ACC112 (cell line): Measurements from ENCODE around the gene AFAP1.
"Not testable (repeated sequence)": the region's sequence is repeated elsewhere in the genome, so short reads cannot be mapped to it uniquely, and the experiment has no call there.

Source experiments
- H2AFZ ChIP-seq: fragments of 200-600 bp; sonication (generic); one replicate; pipeline ENCODE4 v1.6.0; 2017; ENCODE audit warnings: antibody characterized with exemption, low read length; ENCODE audit not compliant: unreplicated experiment
- H3K27ac ChIP-seq: fragments of 200-600 bp; sonication (generic); 2 replicates; pipeline ENCODE4 v1.5.1; 2014; ENCODE audit warnings: low read depth, mild to moderate bottlenecking, antibody characterized with exemption, low read length, moderate library complexity
- H3K27me3 ChIP-seq: fragments of 200-600 bp; sonication (generic); 2 replicates; pipeline ENCODE4 v1.6.1; 2014; ENCODE audit warnings: mild to moderate bottlenecking, antibody characterized with exemption, low read length, moderate library complexity, mixed read lengths; ENCODE audit not compliant: insufficient read depth
- H3K36me3 ChIP-seq: fragments of 200-600 bp; sonication (generic); 2 replicates; pipeline ENCODE4 v1.6.1; 2016; ENCODE audit warnings: mild to moderate bottlenecking, antibody characterized with exemption, low read length, moderate library complexity, mixed read lengths; ENCODE audit not compliant: insufficient read depth
- H3K4me1 ChIP-seq: fragments of 200-600 bp; sonication (generic); one replicate; pipeline ENCODE4 v1.6.1; 2016; ENCODE audit warnings: low read length, mixed read lengths; ENCODE audit not compliant: insufficient read depth, unreplicated experiment, control insufficient read depth
- H3K4me3 ChIP-seq: fragments of 200-600 bp; sonication (generic); 2 replicates; pipeline ENCODE4 v1.5.1; 2014; ENCODE audit warnings: mild to moderate bottlenecking, low read depth, low read length
- H3K79me2 ChIP-seq: fragments of 200-600 bp; sonication (generic); one replicate; pipeline ENCODE4 v1.6.0; 2016; ENCODE audit warnings: low read length; ENCODE audit not compliant: control insufficient read depth, unreplicated experiment, insufficient read depth

AFAP1 gene

DNA sequence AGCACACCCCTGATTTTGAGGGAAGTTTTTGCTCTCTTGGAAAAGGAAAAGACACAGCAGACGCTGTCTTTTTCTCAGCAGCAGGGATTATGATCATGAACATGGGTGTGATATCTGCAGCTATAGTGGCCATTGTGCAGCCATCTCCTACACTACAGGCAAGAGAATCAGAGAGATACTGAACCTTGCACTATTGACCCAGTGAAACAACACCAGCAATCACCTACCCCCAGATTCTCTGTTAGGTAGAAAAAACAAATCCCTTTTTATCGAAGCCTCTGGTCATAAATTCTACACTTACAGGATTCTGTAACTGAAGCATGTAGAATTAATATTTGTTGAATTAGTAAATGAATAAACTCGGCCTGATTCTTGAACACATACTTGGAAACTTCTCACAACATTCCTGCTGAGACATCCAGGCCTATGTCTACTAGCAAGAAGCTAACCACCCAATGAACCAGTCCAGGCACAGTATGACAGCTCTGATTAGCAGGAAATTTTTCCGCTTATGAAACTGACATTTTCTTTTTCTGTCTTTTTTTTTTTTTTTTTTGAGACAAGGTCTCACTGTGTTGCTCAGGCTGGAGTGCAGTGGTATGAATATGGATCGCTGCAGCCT lies 5.0 kb upstream of the AFAP1 start:
- Histone ChIP-seq H2AFZ (no peak overlapping the region), H3K79me2 (no peaks in the 10 kb centered on the region), H3K27me3 (no peaks in the 10 kb centered on the region), H3K27ac (no peak overlapping the region), H3K4me3 (no peak overlapping the region), H3K36me3 (no peaks in the 10 kb centered on the region), H3K4me1 (peaks cover 21% of the 10 kb centered on the region)

DNA sequence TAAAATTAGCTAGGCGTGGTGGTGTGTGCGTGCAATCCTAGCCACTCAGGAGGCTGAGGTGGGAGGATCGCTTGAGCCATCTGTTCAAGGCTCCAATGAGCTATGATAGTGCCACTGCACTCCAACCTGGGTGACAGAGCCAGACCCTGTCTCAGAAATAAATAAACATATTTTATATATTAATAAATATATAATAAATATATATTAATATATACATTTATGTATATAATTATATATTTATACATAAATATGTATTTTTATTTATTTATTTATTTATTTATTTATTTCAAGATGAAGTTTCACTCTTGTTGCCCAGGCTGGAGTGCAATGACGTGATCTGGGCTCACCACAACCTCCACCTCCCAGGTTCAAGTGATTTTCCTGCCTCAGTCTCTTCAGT lies 4.0 kb upstream of the AFAP1 start:
- H3K36me3 ChIP-seq, H2AFZ ChIP-seq, H3K79me2 ChIP-seq, H3K27ac ChIP-seq, H3K27me3 ChIP-seq, H3K4me3 ChIP-seq: not testable (repeated sequence)
- H3K4me1 ChIP-seq = peaks cover 21% of the 10 kb centered on the region

DNA sequence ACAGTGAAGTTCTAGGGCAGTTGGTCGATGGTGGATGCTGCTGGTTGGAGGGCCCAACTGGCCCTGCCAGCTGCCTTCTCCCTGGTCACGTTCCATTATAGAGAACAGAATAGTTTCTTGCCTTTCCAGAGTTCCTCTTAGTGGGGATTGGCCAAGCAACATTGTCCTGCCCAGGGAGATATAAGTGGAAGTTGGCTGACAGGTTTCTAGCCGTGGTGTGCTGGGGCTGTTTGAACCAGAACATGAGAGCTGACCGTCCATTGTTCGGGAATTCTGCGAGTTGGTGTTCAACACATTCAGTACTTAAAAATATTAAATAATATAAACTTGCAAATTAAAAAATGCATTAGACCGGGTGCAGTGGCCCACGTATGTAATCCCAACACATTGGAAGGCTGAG lies 3.5 kb upstream of the AFAP1 start:
- Histone ChIP-seq H3K4me3 (no peak overlapping the region), H3K36me3 (no peaks in the 10 kb centered on the region), H3K27me3 (no peaks in the 10 kb centered on the region), H3K4me1 (peaks cover 21% of the 10 kb centered on the region), H3K79me2 (peaks cover 14% of the 10 kb centered on the region), H3K27ac (no peak overlapping the region), H2AFZ (no peak overlapping the region)

DNA sequence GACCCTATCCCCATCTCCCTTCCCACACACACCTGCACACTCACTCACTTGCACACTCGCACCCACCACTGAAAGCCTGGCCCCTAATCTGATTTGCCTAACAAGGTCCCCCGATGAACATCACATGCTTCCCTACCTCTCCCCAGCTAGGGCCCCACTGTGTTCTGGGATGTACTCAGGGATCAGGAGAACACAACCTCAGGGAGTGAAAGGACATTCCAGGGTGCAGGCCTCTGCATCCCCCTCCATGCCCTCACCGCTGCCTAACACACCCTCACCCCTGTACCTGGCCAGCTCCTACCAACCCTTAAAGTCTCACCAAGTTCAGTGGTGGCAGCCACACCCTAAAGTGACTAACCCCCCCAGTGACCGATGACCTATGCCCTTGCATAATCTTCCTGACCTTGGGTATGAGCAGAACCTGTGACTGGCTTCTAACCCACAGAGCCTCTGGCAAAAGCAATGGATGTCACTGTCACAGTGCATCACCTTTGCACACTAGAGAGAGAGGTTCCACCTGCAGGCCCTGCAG lies 2.4 kb upstream of the AFAP1 start:
- Histone ChIP-seq H3K4me1 (peaks cover 22% of the 10 kb centered on the region), H2AFZ (no peak overlapping the region), H3K27ac (no peak overlapping the region), H3K36me3 (no peaks in the 10 kb centered on the region), H3K27me3 (no peaks in the 10 kb centered on the region), H3K79me2 (peaks cover 26% of the 10 kb centered on the region), H3K4me3 (no peak overlapping the region)

DNA sequence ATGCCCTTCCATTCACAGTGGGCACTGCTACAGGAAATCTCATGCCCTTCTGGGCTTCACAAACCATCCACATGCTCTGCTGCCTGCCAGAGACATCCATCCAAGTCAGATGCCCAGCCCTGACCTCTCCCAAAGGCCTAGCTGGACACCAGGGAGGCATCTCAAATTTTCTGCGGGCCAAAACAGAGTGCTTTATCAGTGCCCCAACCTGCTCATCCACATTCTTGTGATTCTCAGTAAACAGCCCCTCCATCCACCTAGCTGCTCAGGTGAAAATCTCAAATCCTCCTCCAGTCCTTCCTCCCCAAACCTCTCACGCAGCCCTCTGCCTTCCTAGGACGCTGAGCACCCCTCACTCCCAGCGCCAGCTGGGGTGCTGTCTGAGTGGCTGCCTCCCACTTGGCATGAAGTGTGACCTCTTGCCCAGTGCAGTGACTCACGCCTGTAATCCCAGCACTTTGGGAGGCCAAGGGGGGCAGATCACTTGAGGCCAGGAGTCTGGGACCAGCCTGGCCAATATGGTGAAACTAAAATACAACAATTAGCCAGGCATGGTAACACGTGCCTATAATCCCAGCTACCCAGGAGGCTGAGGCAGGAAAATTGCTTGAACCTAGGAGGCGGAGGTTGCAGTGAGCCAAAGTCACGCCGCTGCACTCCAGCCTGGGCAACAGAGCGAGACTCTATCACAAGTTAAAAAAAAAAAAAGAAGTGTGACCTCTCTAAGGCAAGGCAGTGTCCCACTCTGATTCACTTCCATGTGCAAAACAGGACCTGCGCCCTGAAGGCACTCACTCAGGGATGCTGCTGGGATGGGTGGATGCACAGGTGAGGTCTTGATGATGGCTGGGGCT lies 1.7 kb upstream of the AFAP1 start:
- Histone ChIP-seq H3K27me3 (no peaks in the 10 kb centered on the region), H3K27ac (peak overlapping the region; percentile 38; the same call in 1 of the 2 replicates), H3K4me1 (peaks cover 27% of the 10 kb centered on the region), H3K4me3 (no peak overlapping the region), H2AFZ (no peak overlapping the region), H3K36me3 (no peaks in the 10 kb centered on the region), H3K79me2 (peaks cover 32% of the 10 kb centered on the region)

DNA sequence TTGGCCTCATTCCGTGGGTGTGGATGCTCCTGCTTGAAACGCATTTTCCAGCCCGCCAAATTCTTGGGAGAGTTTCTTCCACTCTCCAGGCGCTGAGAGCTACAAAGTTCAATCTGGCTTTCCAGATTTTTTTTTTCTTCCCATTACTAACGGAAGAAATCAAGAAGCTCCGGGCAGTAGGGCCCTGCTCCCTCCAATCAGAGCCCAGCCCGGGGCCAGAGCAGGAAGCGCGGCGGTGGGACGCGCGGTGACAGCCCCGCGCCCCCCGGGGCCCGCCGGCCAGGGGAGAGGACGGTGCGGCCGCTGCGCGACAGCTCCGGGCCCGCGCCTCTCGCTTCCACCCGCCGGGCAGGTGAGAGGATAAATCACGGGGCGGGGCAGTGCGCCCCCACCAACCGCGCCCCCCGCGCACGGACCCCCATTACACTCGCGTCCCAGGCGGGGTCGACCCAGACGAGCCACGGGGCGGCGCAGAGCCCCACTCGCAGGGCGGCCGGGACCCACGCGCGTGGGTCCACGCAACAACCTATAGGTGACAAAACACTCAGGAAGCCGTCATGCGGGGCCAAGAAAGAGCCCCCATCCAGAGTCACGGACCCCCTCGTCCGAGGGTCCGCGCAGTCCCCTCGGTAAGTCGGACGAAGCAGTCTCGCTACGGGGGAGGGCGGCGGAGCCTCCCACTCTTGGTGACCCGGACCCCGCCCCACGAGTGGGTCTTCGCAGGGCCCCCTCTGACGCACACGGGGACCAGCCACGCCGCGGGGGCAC lies 868 bp downstream of the AFAP1 start:
- Histone ChIP-seq H3K4me3 (peak overlapping the region; percentile 83), H3K27ac (peak overlapping the region; percentile 52), H3K79me2 (peaks cover 58% of the 10 kb centered on the region), H3K4me1 (peaks cover 50% of the 10 kb centered on the region), H2AFZ (peak overlapping the region; percentile 14), H3K36me3 (peaks cover 1% of the 10 kb centered on the region; the same call in 1 of the 2 replicates), H3K27me3 (no peaks in the 10 kb centered on the region)

DNA sequence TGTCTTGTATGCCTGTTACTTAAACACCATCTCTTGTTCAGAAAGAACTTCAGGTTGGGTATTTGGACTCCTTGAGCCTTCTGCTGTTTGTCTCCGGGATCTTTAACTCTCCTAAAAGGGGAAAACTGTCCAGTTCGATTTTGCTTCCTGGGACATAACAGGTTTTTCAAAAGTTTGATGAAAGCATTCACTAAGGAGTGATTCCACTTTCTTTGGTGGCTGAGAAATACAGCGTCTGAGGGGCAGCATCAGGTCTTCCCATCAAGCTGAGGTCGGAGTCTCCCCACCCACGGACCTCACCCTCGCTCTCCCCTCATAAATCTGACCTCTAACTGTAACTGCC lies 1.4 kb downstream of the AFAP1 start:
- peaks cover 5% of the 10 kb centered on the region; the same call in 1 of the 2 replicates for H3K36me3 ChIP-seq
- peak overlapping the region; percentile 52 for H3K27ac ChIP-seq
- H2AFZ ChIP-seq = peak overlapping the region; percentile 14
- H3K79me2 ChIP-seq = peaks cover 63% of the 10 kb centered on the region
- peaks cover 52% of the 10 kb centered on the region for H3K4me1 ChIP-seq
- H3K27me3 ChIP-seq = no peaks in the 10 kb centered on the region
- peak overlapping the region; percentile 83 for H3K4me3 ChIP-seq

DNA sequence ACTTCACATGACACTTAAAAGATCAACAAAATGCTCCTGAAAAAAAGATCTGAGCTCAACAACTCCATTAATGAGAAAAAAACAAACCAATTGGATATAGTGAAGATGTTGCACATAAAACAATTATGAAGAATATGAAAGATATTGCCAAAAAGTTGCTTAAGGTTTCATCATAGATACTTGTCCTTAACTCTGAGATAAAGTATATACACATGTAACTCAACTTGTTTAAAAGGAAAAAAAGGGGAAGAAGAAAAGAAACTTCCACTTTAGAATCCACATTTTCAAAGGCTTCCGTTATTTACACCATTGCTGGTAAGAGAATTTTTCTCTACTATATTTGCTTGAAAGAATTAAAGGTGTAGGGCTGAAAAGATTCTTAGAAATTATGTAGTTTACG lies 2.7 kb downstream of the AFAP1 start:
- peaks cover 5% of the 10 kb centered on the region; the same call in 1 of the 2 replicates for H3K36me3 ChIP-seq
- peak overlapping the region; percentile 83 for H3K4me3 ChIP-seq
- peaks cover 75% of the 10 kb centered on the region for H3K79me2 ChIP-seq
- peaks cover 47% of the 10 kb centered on the region for H3K4me1 ChIP-seq
- peak overlapping the region; percentile 61 for H3K27ac ChIP-seq
- peak overlapping the region; percentile 16 for H2AFZ ChIP-seq
- no peaks in the 10 kb centered on the region for H3K27me3 ChIP-seq

DNA sequence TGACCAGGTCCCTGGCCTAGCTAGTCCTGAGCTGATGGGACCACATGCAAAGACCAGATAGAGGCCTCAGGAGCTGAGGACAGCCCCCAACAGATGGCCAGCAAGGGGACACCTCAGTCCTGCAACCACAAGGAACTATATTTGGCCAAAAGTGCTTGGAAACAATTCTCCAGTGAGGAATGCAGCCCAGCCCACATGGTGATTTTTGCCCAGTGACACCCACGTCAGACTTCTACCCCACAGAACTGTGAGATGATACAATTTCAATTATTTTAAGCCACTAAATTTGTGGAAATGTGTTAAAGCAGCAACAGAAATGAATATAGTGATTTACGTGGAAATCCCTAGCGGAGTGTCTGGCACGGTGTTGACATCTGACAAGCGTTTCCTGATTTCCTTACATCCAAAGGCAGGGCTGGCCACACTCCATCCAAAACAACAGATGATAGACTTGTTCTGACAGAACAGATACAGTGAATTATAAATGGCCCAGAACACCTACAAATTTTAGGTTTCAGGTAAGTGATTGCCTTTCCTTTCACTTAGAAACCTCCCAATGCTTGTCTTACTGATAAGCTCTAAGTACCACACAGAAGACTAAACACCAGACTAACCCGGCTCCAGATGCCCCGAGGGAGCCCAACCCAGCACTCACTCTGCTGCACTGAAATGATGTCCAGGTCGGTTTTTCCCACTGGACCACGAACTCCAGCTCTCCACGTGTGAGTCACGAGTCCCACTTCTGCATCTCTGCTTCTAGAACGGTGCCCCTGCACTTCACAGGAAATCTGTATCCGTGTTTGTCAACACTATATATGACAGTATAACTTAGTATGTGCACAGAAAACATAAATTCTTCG lies 5.8 kb downstream of the AFAP1 start:
- peaks cover 5% of the 10 kb centered on the region; the same call in 1 of the 2 replicates for H3K36me3 ChIP-seq
- H2AFZ ChIP-seq = no peak overlapping the region
- H3K79me2 ChIP-seq = peaks cover 99% of the 10 kb centered on the region
- H3K4me1 ChIP-seq = peaks cover 44% of the 10 kb centered on the region
- H3K27me3 ChIP-seq = no peaks in the 10 kb centered on the region
- no peak overlapping the region for H3K4me3 ChIP-seq
- H3K27ac ChIP-seq = no peak overlapping the region

DNA sequence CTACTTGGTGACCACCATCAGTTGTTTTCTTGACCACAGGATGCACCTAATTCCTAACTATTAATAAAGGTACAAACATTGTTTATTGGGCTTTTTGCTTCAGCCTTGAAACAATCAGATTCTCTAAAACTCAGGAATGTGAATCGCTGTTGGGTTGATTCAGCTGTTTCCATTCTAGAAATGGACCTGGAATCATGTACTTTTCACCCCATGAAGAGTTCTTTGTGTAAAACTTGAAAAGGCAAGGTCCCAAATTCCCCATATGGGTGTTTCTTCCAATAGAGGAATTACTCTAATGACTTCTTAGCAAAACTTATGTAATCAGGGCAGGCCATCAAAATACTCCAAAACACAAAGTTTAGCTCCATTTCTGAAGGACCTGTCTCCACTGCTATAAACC lies 7.4 kb downstream of the AFAP1 start:
- Histone ChIP-seq H3K79me2 (peaks cover 98% of the 10 kb centered on the region), H2AFZ (no peak overlapping the region), H3K27ac (no peak overlapping the region), H3K4me3 (no peak overlapping the region), H3K4me1 (peaks cover 44% of the 10 kb centered on the region), H3K36me3 (peaks cover 5% of the 10 kb centered on the region; the same call in 1 of the 2 replicates), H3K27me3 (no peaks in the 10 kb centered on the region)
